ENCODE data around the gene MYO3B. TPM values are rescaled to one million over a fixed set of nuclear protein-coding genes. Genes with fewer than 3 reads are reported as not detected.

Gene MYO3B
- total RNA-seq, 1 donor from 2014 or later, result under 0.01 TPM

- no peak for DNase-seq (ENCODE audit: low read depth, low spot score)
Measured at GRCh38 chr2:170300993-170301392, 123.0 kb downstream of the MYO3B start.

GRCh38 chr2:170301626-170302025 is 123.7 kb downstream of the MYO3B start:
- no peak for DNase-seq (ENCODE audit: low read depth, low spot score)

DNA sequence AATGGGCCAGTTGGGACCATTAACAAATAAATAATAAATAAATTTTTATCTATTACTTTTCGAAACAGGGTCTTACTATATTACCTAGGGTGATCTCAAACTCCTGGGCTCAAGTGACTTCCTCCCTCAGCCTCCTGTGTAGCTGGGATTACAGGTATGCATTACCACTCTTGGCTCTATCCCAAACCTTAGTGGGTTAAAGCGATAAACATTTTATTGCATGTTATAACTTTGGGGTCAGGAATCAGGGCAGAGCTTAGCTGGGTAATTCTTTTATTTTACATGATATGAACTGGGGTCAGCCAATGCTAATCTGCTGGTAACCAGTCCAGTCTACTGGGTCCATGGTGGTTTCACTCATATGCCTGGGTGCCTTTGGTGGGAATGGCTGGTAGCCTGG is 127.8 kb downstream of the MYO3B start:
- DNase-seq (ENCODE audit: low read depth, low spot score), result no peak

GRCh38 chr2:170306293-170306873 is 128.4 kb downstream of the MYO3B start:
- DNase-seq (ENCODE audit: low read depth, low spot score), result no peak

GRCh38 chr2:170307052-170307451 is 129.1 kb downstream of the MYO3B start:
- DNase-seq (ENCODE audit: low read depth, low spot score), result no peak

- no peak for DNase-seq (ENCODE audit: low read depth, low spot score)
Measured at GRCh38 chr2:170307555-170308351, 129.8 kb downstream of the MYO3B start.

DNA sequence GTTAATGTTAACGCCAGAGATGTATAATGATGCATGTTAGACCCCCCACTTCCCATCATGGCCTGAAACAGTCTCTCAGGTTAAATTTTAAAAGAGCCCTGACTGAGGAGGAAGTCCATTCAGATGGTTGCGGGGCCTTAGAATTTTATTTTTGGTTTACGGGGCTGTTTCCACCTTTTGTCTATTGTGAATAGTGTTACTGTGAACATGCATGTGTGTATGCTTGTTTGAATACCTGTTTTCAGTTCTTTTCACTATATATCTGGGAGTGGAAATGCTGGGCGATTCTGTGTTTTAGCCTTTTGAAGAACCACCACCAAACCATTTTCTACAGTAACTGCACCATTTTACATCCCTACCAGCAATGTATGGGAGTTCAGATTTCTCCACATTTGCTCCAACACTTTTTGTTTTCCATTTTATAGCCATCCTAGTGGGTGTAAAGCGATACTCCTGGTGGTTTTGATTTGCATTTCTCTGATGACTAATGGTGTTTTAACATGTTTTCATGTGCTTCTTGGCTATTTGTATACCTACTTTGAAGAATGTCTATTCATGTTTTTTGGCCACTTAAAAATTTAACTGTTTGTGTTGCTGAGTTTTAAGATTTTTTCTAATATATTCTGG is 133.0 kb downstream of the MYO3B start:
- no peak for DNase-seq (ENCODE audit: low read depth, low spot score)

GRCh38 chr2:170313347-170313991 is 135.5 kb downstream of the MYO3B start:
- no peak for DNase-seq (ENCODE audit: low read depth, low spot score)

- no peak for DNase-seq (ENCODE audit: low read depth, low spot score)
Measured at GRCh38 chr2:170313992-170314348, 136.0 kb downstream of the MYO3B start.

DNA sequence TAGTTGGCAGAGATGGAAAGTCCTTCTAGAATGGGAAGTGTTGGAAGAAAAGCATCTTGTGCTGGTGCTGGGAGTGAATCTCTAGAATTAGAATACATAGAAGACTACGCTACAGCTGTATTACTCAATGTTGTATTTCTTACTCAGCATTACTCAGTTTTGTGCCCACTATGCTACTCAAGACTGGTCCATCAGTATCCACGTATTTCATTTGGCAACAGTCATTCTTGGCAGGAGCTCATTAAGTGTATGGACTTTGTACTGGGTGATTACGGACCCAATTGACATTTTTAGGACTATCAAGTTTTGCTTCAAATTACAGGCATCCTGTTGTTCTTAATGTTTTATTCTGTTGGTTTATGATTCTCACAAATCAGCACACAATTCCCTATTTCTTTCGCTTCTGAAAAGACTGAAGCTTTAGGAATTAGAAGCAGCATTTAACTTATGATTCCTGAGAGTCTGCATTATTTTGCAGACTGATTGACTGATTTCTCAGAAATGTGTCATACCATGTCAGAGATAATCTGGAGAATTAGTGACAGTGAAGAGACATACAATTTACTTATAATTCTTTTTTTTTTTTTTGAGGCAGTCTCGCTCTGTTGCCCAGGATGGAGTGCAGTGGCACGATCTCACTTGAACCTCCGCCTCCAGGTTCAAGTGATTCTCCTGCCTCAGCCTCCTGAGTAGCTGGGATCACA is 136.9 kb downstream of the MYO3B start:
- no peak for DNase-seq (ENCODE audit: low read depth, low spot score)

GRCh38 chr2:170320948-170321347 is 143.0 kb downstream of the MYO3B start:
- no peak for DNase-seq (ENCODE audit: low read depth, low spot score)

- no peak for DNase-seq (ENCODE audit: low read depth, low spot score)
Measured at GRCh38 chr2:170321526-170321925, 143.6 kb downstream of the MYO3B start.

- no peak for DNase-seq (ENCODE audit: low read depth, low spot score)
Measured at GRCh38 chr2:170322140-170322766, 144.3 kb downstream of the MYO3B start.

- no peak for DNase-seq (ENCODE audit: low read depth, low spot score)
Measured at GRCh38 chr2:170323743-170324142, 145.8 kb downstream of the MYO3B start.

- no peak for DNase-seq (ENCODE audit: low read depth, low spot score)
Measured at GRCh38 chr2:170324640-170325046, 146.7 kb downstream of the MYO3B start.

GRCh38 chr2:170330881-170331280 is 152.9 kb downstream of the MYO3B start:
- DNase-seq (ENCODE audit: low read depth, low spot score), result no peak

GRCh38 chr2:170332676-170333402 is 154.9 kb downstream of the MYO3B start:
- DNase-seq (ENCODE audit: low read depth, low spot score), result no peak

GRCh38 chr2:170335351-170335750 is 157.4 kb downstream of the MYO3B start:
- no peak for DNase-seq (ENCODE audit: low read depth, low spot score)

DNA sequence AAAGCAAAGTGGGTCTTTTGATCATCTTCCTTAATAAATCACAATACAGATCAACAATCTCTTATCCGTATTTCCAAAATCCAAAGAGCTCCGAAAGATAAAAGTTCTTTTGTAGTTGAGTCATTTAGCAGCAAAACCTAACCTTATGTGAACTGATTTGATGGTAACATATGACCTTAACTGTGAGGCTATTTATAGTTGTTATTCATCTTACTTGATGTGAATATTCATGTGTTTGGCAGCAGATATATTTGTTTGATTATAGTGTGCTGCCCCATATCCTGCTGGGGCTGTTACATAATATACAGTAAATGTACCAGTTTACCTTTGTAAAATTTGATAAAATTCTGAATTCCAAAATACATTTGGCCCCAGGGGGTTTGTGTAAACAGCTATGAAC is 158.5 kb downstream of the MYO3B start:
- no peak for DNase-seq (ENCODE audit: low read depth, low spot score)

- no peak for DNase-seq (ENCODE audit: low read depth, low spot score)
Measured at GRCh38 chr2:170336916-170337315, 159.0 kb downstream of the MYO3B start.

Data from pulmonary artery endothelial cell (primary cell).